Endothelial cell of umbilical vein (primary cell): ENCODE results near the gene INHBE. TPM values are rescaled to one million over a fixed set of nuclear protein-coding genes. Genes with fewer than 3 reads are reported as not detected.

Experiments used
- BruUV-seq: library from RNA; stranded (reverse); fragments of 400-500 nt; replicated peaks from 2 replicates; lab custom pipeline; 2021; lab: Mats Ljungman, UMichigan
- CTCF ChIA-PET: fragments of 300-600, 350-600 bp; sonication (Branson Sonifier 250); formaldehyde crosslinking; loops from one replicate; lab custom pipeline; 2021; ENCODE audit warnings: antibody characterized with exemption, inconsistent platforms; lab: Charles Lee
- POLR2A ChIA-PET: fragments of 300-600, 350-600 bp; sonication (Branson Sonifier 250); formaldehyde crosslinking; loops from one replicate; lab custom pipeline; 2021; ENCODE audit warnings: antibody characterized with exemption, inconsistent platforms; lab: Charles Lee
- DNase-seq: peaks from one replicate; pipeline ENCODE4 v3.0.0-alpha.2; 2011; ENCODE audit warnings: low read depth, low spot score
- FAIRE-seq: peaks from 2 replicates; lab custom pipeline; 2011; peaks lifted over from hg19 to GRCh38; lab: Jason Lieb, UNC
- H2AFZ ChIP-seq: 2 replicates; pipeline ENCODE4 v1.6.0; 2012; ENCODE audit warnings: low read depth, low read length, control low read depth, inconsistent platforms
- H3K27ac ChIP-seq: 2 replicates; pipeline ENCODE4 v1.5.1; 2011; ENCODE audit warnings: low read depth, mild to moderate bottlenecking, control low read depth, low read length, moderate library complexity; ENCODE audit not compliant: insufficient read depth
- H3K27me3 ChIP-seq, 2 experiments: 2 replicates each; pipeline versions ENCODE4 v1.6.0 to v1.6.1; 2011; ENCODE audit warnings: low read length in 2 of 2, mixed read lengths in 1 of 2; ENCODE audit not compliant: control insufficient read depth in 2 of 2, insufficient read depth in 2 of 2
- H3K36me3 ChIP-seq, 2 experiments: 2 replicates in 1 of 2; 3 replicates in 1 of 2; pipeline ENCODE4 v1.5.1; 2011; ENCODE audit warnings: low read length in 2 of 2, mild to moderate bottlenecking in 1 of 2, moderate library complexity in 1 of 2; ENCODE audit not compliant: control insufficient read depth in 2 of 2, insufficient read depth in 2 of 2; ENCODE audit errors: extremely low read depth in 1 of 2
- H3K4me1 ChIP-seq: 3 replicates; pipeline ENCODE4 v1.5.1; 2011; ENCODE audit warnings: mild to moderate bottlenecking, low read length; ENCODE audit not compliant: control insufficient read depth, insufficient read depth; ENCODE audit errors: extremely low read depth
- H3K4me2 ChIP-seq: 2 replicates; pipeline ENCODE4 v1.6.1; 2011; ENCODE audit warnings: low read length, control low read depth, mixed read lengths; ENCODE audit not compliant: insufficient read depth
- H3K4me3 ChIP-seq, 3 experiments: fragments of 200-600 bp in 1 of 3; sonication (generic), shearing (Covaris generic) in 1 of 3; replicated peaks in 1 of 3; 2 replicates each; pipeline ENCODE4 v1.5.1; 2011 to 2016; ENCODE audit warnings: control low read depth in 3 of 3, low read length in 3 of 3, mild to moderate bottlenecking in 2 of 3, inconsistent platforms in 1 of 3, low read depth in 1 of 3, moderate library complexity in 1 of 3; ENCODE audit not compliant: insufficient read depth in 1 of 3
- H3K79me2 ChIP-seq: 2 replicates; pipeline ENCODE4 v1.6.0; 2012; ENCODE audit warnings: low read length, inconsistent platforms; ENCODE audit not compliant: control insufficient read depth, insufficient read depth
- H3K9ac ChIP-seq: replicated peaks from 2 replicates; pipeline ENCODE3; 2011; ENCODE audit warnings: low read length, control low read depth; ENCODE audit not compliant: insufficient read depth; ENCODE audit errors: extremely low read depth
- H3K9me1 ChIP-seq: replicated peaks from 3 replicates; pipeline ENCODE4 v1.6.0; 2011; ENCODE audit warnings: mild to moderate bottlenecking, low read length; ENCODE audit not compliant: control insufficient read depth, insufficient read depth; ENCODE audit errors: extremely low read depth
- H3K9me3 ChIP-seq: replicated peaks from 2 replicates; pipeline ENCODE4 v1.5.1; 2012; ENCODE audit warnings: low read length, inconsistent platforms; ENCODE audit not compliant: control insufficient read depth, insufficient read depth
- H4K20me1 ChIP-seq: replicated peaks from 2 replicates; pipeline ENCODE3; 2011; ENCODE audit warnings: mild to moderate bottlenecking, low read length; ENCODE audit not compliant: control insufficient read depth, insufficient read depth; ENCODE audit errors: extremely low read depth
- EZH2 ChIP-seq: IDR thresholded peaks from 2 replicates; pipeline ENCODE4 v1.6.1; 2012; ENCODE audit warnings: borderline replicate concordance, low read depth, mild to moderate bottlenecking, moderate library complexity, low read length, inconsistent platforms; ENCODE audit not compliant: severe bottlenecking
- FOS ChIP-seq: IDR thresholded peaks from 2 replicates; pipeline ENCODE4 v1.6.1; 2011; ENCODE audit warnings: mild to moderate bottlenecking, low read length, moderate library complexity, borderline replicate concordance; ENCODE audit not compliant: insufficient read depth
- GATA2 ChIP-seq: IDR thresholded peaks from 2 replicates; pipeline ENCODE4 v1.7.0; 2011; ENCODE audit warnings: low read depth, mild to moderate bottlenecking, moderate library complexity, mixed read lengths, low read length; ENCODE audit not compliant: insufficient read length, insufficient read depth
- JUN ChIP-seq: IDR thresholded peaks from 2 replicates; pipeline ENCODE4 v1.6.1; 2011; ENCODE audit warnings: borderline replicate concordance, low read depth; ENCODE audit not compliant: insufficient read length, insufficient read depth
- MYC ChIP-seq: IDR thresholded peaks from one replicate; pipeline ENCODE4 v1.6.1; 2011; ENCODE audit warnings: mild to moderate bottlenecking, low read depth, low read length
- POLR2A ChIP-seq: IDR thresholded peaks from 2 replicates; pipeline ENCODE4 v1.6.1; 2012; ENCODE audit warnings: low read depth, mild to moderate bottlenecking, control low read depth, low read length
- POLR2AphosphoS5 ChIP-seq: IDR thresholded peaks from 2 replicates; pipeline ENCODE4 v1.6.1; 2012; ENCODE audit warnings: low read depth, mild to moderate bottlenecking, control low read depth, low read length, moderate library complexity; ENCODE audit not compliant: insufficient read depth
- dilution Hi-C: fragments of 300-500 bp; cut with MboI; formaldehyde crosslinking; loops from one replicate; pipeline ENCODE4 v1.15.0; 2019; ENCODE audit warnings: low sequenced_read_pairs; ENCODE audit not compliant: extremely low pct_ligation_motif_present
- intact Hi-C: fragments of 100-400 bp; cut with micrococcal nuclease; formaldehyde crosslinking; loops from one replicate; pipeline ENCODE4 v1.10.0; 2022
- polyA plus RNA-seq, 4 experiments: library from polyadenylated mRNA; depleted of rRNA in 3 of 4; stranded (reverse) in 3 of 4; unstranded in 1 of 4; fragments of >200 nt; gene quantifications; 2 replicates each; pipeline versions ENCODE4 v1.2.1 to v1.2.3, GENCODE V29; 2011 to 2012; ENCODE audit warnings: missing spikeins in 1 of 4
- total RNA-seq: library from RNA; stranded (reverse); gene quantifications from 2 replicates; pipeline ENCODE4 v1.2.3, GENCODE V29; 2021
- TF ChIP-seq, protein P1 (sequence below): IDR thresholded peaks from 2 replicates; pipeline ENCODE4 v1.6.1; 2011; ENCODE audit not compliant: insufficient read depth, insufficient read length
- TF ChIP-seq, protein P2 (sequence below), 2 donors: IDR thresholded peaks; 1 replicate in 1 of 2; 2 replicates in 1 of 2; pipeline ENCODE4 v1.5.1; 2011; ENCODE audit warnings: low read length in 2 of 2, mild to moderate bottlenecking in 2 of 2, moderate library complexity in 2 of 2, control low read depth in 1 of 2, inconsistent platforms in 1 of 2, low read depth in 1 of 2; ENCODE audit not compliant: insufficient read depth in 1 of 2; ENCODE audit errors: extremely low read depth in 1 of 2

Gene INHBE
- total and polyA plus RNA-seq, 2 donors (not counting 3 experiments of a cell fraction or from before 2014, with no cell fraction given) = not detected

- POLR2A ChIA-PET = no interaction called here
- DNase-seq = no peak
- Histone ChIP-seq H3K36me3 (no peaks in the 10 kb centered on the region), H3K27me3 (peaks cover 9 to 20% of the 10 kb centered on the region in 2 experiments), H3K4me2 (no peak overlapping the region), H3K79me2 (no peaks in the 10 kb centered on the region), H2AFZ (no peak overlapping the region), H3K4me1 (peaks cover 7% of the 10 kb centered on the region), H3K9ac (no peak overlapping the region), H3K9me1 (no peaks in the 10 kb centered on the region), H3K4me3 (no peak overlapping the region), H4K20me1 (no peaks in the 10 kb centered on the region), H3K27ac (no peak overlapping the region), H3K9me3 (no peaks in the 10 kb centered on the region)
- BruUV-seq = no TSS peak
- dilution Hi-C loops (no loop called here), intact Hi-C loops (no loop called here)
- TF ChIP-seq FOS (no peak), EZH2 (no peak), POLR2A (no peak), MYC (no peak), GATA2 (no peak), JUN (no peak), POLR2AphosphoS5 (no peak)
- TF ChIP-seq, protein P1, sequence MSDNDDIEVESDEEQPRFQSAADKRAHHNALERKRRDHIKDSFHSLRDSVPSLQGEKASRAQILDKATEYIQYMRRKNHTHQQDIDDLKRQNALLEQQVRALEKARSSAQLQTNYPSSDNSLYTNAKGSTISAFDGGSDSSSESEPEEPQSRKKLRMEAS = no peak
- TF ChIP-seq, protein P2, sequence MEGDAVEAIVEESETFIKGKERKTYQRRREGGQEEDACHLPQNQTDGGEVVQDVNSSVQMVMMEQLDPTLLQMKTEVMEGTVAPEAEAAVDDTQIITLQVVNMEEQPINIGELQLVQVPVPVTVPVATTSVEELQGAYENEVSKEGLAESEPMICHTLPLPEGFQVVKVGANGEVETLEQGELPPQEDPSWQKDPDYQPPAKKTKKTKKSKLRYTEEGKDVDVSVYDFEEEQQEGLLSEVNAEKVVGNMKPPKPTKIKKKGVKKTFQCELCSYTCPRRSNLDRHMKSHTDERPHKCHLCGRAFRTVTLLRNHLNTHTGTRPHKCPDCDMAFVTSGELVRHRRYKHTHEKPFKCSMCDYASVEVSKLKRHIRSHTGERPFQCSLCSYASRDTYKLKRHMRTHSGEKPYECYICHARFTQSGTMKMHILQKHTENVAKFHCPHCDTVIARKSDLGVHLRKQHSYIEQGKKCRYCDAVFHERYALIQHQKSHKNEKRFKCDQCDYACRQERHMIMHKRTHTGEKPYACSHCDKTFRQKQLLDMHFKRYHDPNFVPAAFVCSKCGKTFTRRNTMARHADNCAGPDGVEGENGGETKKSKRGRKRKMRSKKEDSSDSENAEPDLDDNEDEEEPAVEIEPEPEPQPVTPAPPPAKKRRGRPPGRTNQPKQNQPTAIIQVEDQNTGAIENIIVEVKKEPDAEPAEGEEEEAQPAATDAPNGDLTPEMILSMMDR (IDR thresholded peaks at IDR 0.05; ENCODE audit: extremely low read depth in 1 of 2, insufficient read depth in 1 of 2, low read depth in 1 of 2, low read length in 2 of 2) = no peak
- FAIRE-seq = no peak
- CTCF ChIA-PET = interaction anchor here (2.2 kb wide), 1 partner anchor 157 kb away, joined by 5 read pairs; no protein-coding TSS in a partner anchor
These were observed 9.5 kb downstream of the INHBE start for GRCh38 chr12:57464569-57464968.
